ENCODE measurements around the gene ZNF22. TPM values are rescaled to one million over a fixed set of nuclear protein-coding genes. Genes with fewer than 3 reads are reported as not detected.
"Not testable (repeated sequence)": the region's sequence is repeated elsewhere in the genome, so short reads cannot be mapped to it uniquely, and the experiment has no call there.

Gene ZNF22
- total and polyA plus RNA-seq, 9 donors: 44.3 to 57.8 (median 49.9) TPM

DNA sequence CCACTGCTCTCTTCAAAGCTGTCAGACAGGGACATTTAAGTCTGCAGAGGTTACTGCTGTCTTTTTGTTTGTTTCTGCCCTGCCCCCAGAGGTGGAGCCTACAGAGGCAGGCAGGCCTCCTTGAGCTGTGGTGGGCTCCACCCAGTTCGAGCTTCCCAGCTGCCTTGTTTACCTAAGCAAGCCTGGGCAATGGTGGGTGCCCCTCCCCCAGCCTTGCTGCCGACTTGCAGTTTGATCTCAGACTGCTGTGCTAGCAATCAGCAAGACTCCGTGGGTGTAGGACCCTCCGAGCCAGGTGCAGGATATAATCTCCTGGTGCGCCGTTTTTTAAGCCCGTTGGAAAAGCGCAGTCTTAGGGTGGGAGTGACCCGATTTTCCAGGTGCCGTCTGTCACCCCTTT lies 13.8 kb downstream of the ZNF22 start:
- WGBS (ENCODE audit: insufficient coverage): no CpG with 5 or more reads among the region's 10 CpGs

GRCh38 chr10:45015590-45015989 lies 14.9 kb downstream of the ZNF22 start:
- WGBS (ENCODE audit: insufficient coverage): no CpG with 5 or more reads among the region's 2 CpGs
- no peak overlapping the region for H3K27ac ChIP-seq (ENCODE audit: low read length)
- H3K4me3 ChIP-seq (ENCODE audit: low read length): no peak overlapping the region
- H3K4me1 ChIP-seq (ENCODE audit: control insufficient read depth, insufficient read depth, low read length): no peaks in the 10 kb centered on the region
- DNase-seq: no peak
- H3K36me3 ChIP-seq (ENCODE audit: control insufficient read depth, insufficient read depth, low read length): no peaks in the 10 kb centered on the region
- H3K27me3 ChIP-seq (ENCODE audit: control insufficient read depth, insufficient read depth, low read length): no peaks in the 10 kb centered on the region
- no peaks in the 10 kb centered on the region for H3K9me3 ChIP-seq (replicated peaks; ENCODE audit: control insufficient read depth, low read depth, low read length)

More for the DNA sequence above, 13.8 kb downstream of the ZNF22 start:
- not testable (repeated sequence) for H3K4me3 ChIP-seq (ENCODE audit: low read length); H3K9me3 ChIP-seq (replicated peaks; ENCODE audit: control insufficient read depth, low read depth, low read length); H3K36me3 ChIP-seq (ENCODE audit: control insufficient read depth, insufficient read depth, low read length); H3K4me1 ChIP-seq (ENCODE audit: control insufficient read depth, insufficient read depth, low read length); H3K27me3 ChIP-seq (ENCODE audit: control insufficient read depth, insufficient read depth, low read length); H3K27ac ChIP-seq (ENCODE audit: low read length); DNase-seq

GRCh38 chr10:45023426-45023825 lies 22.7 kb downstream of the ZNF22 start:
- Histone ChIP-seq H3K27me3 (ENCODE audit: control insufficient read depth, insufficient read depth, low read length) (no peaks in the 10 kb centered on the region), H3K4me3 (ENCODE audit: low read length) (no peak overlapping the region), H3K36me3 (ENCODE audit: control insufficient read depth, insufficient read depth, low read length) (no peaks in the 10 kb centered on the region), H3K9me3 (replicated peaks; ENCODE audit: control insufficient read depth, low read depth, low read length) (no peaks in the 10 kb centered on the region), H3K27ac (ENCODE audit: low read length) (no peak overlapping the region), H3K4me1 (ENCODE audit: control insufficient read depth, insufficient read depth, low read length) (no peaks in the 10 kb centered on the region)
- no peak for DNase-seq
- 86% methylated on average over 1 of the region's 2 CpGs for WGBS (ENCODE audit: insufficient coverage)

DNA sequence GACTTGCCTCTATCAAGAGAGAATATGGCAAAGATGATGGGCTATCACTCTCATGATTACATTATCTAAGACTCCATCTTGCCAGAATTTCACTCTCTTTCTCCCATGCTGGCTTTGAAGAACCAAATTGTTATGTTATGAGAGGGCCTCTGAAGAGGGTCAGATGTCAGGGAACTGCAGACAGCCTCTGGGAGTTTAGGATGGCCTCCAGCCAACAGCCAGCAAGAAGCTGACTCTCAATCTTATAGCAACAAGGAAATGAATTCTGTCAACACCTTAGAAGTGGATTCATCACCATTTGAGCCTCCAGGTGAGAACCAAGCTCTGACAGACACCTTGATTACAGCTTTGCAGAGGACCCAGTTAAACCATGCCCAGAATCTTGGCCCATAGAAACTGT lies 33.6 kb downstream of the ZNF22 start:
- Histone ChIP-seq H3K36me3 (ENCODE audit: control insufficient read depth, insufficient read depth, low read length) (no peaks in the 10 kb centered on the region), H3K9me3 (replicated peaks; ENCODE audit: control insufficient read depth, low read depth, low read length) (peaks cover 4% of the 10 kb centered on the region)
- DNase-seq: peak; percentile 8

GRCh38 chr10:45035673-45036072 lies 35.0 kb downstream of the ZNF22 start:
- H3K4me3 ChIP-seq (ENCODE audit: low read length): no peak overlapping the region
- H3K36me3 ChIP-seq (ENCODE audit: control insufficient read depth, insufficient read depth, low read length): no peaks in the 10 kb centered on the region
- H3K27ac ChIP-seq (ENCODE audit: low read length): no peak overlapping the region
- H3K9me3 ChIP-seq (replicated peaks; ENCODE audit: control insufficient read depth, low read depth, low read length): peaks cover 4% of the 10 kb centered on the region
- no peak for DNase-seq
- H3K4me1 ChIP-seq (ENCODE audit: control insufficient read depth, insufficient read depth, low read length): no peaks in the 10 kb centered on the region
- H3K27me3 ChIP-seq (ENCODE audit: control insufficient read depth, insufficient read depth, low read length): no peaks in the 10 kb centered on the region

More for the DNA sequence above, 33.6 kb downstream of the ZNF22 start:
- Histone ChIP-seq H3K4me1 (ENCODE audit: control insufficient read depth, insufficient read depth, low read length) (no peaks in the 10 kb centered on the region), H3K27me3 (ENCODE audit: control insufficient read depth, insufficient read depth, low read length) (no peaks in the 10 kb centered on the region), H3K4me3 (ENCODE audit: low read length) (no peak overlapping the region), H3K27ac (ENCODE audit: low read length) (no peak overlapping the region)

- no peak overlapping the region for H3K4me3 ChIP-seq (ENCODE audit: low read length)
- H3K27me3 ChIP-seq (ENCODE audit: control insufficient read depth, insufficient read depth, low read length): no peaks in the 10 kb centered on the region
- no peaks in the 10 kb centered on the region for H3K9me3 ChIP-seq (replicated peaks; ENCODE audit: control insufficient read depth, low read depth, low read length)
- H3K36me3 ChIP-seq (ENCODE audit: control insufficient read depth, insufficient read depth, low read length): no peaks in the 10 kb centered on the region
- no peak overlapping the region for H3K27ac ChIP-seq (ENCODE audit: low read length)
- no peak for DNase-seq
- H3K4me1 ChIP-seq (ENCODE audit: control insufficient read depth, insufficient read depth, low read length): no peaks in the 10 kb centered on the region
Observed at GRCh38 chr10:45040921-45041542, 40.3 kb downstream of the ZNF22 start.

GRCh38 chr10:45044290-45044689 lies 43.6 kb downstream of the ZNF22 start:
- no peaks in the 10 kb centered on the region for H3K4me1 ChIP-seq (ENCODE audit: control insufficient read depth, insufficient read depth, low read length)
- no peak overlapping the region for H3K4me3 ChIP-seq (ENCODE audit: low read length)
- DNase-seq: no peak
- no peaks in the 10 kb centered on the region for H3K36me3 ChIP-seq (ENCODE audit: control insufficient read depth, insufficient read depth, low read length)
- no peaks in the 10 kb centered on the region for H3K27me3 ChIP-seq (ENCODE audit: control insufficient read depth, insufficient read depth, low read length)
- no peak overlapping the region for H3K27ac ChIP-seq (ENCODE audit: low read length)
- WGBS (ENCODE audit: insufficient coverage): 38% methylated on average over 6 of the region's 7 CpGs
- H3K9me3 ChIP-seq (replicated peaks; ENCODE audit: control insufficient read depth, low read depth, low read length): no peaks in the 10 kb centered on the region

GRCh38 chr10:45050551-45051235 lies 50.0 kb downstream of the ZNF22 start:
- no peaks in the 10 kb centered on the region for H3K4me1 ChIP-seq (ENCODE audit: control insufficient read depth, insufficient read depth, low read length)
- DNase-seq: no peak
- no peak overlapping the region for H3K4me3 ChIP-seq (ENCODE audit: low read length)
- 43% methylated on average over 1 of the region's 4 CpGs for WGBS (ENCODE audit: insufficient coverage)
- no peaks in the 10 kb centered on the region for H3K36me3 ChIP-seq (ENCODE audit: control insufficient read depth, insufficient read depth, low read length)
- H3K27ac ChIP-seq (ENCODE audit: low read length): no peak overlapping the region
- H3K27me3 ChIP-seq (ENCODE audit: control insufficient read depth, insufficient read depth, low read length): no peaks in the 10 kb centered on the region
- H3K9me3 ChIP-seq (replicated peaks; ENCODE audit: control insufficient read depth, low read depth, low read length): no peaks in the 10 kb centered on the region

DNA sequence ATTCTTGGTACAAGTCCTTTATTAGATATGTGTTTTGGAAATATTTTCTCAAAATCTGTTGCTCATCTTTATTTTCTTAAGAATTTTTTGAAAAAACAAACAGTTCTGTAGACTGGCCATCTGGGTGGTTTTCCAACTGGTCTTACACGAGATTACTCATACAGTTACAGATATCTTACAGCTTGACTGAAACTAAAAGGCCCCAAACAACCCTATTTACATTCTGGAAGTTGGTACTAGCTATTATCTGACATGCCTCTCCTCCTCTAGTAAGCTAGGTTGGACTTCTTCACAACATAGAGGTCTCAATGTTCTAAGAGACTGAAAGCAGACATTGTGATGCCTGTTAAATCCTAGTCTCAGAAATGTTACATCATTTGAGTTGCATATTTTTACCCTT lies 52.0 kb downstream of the ZNF22 start:
- no peak overlapping the region for H3K4me3 ChIP-seq (ENCODE audit: low read length)
- no peak overlapping the region for H3K27ac ChIP-seq (ENCODE audit: low read length)
- no peaks in the 10 kb centered on the region for H3K4me1 ChIP-seq (ENCODE audit: control insufficient read depth, insufficient read depth, low read length)
- H3K9me3 ChIP-seq (replicated peaks; ENCODE audit: control insufficient read depth, low read depth, low read length): no peaks in the 10 kb centered on the region
- DNase-seq: no peak
- WGBS (ENCODE audit: insufficient coverage): no CpG with 5 or more reads among the region's 1 CpG
- H3K27me3 ChIP-seq (ENCODE audit: control insufficient read depth, insufficient read depth, low read length): no peaks in the 10 kb centered on the region
- no peaks in the 10 kb centered on the region for H3K36me3 ChIP-seq (ENCODE audit: control insufficient read depth, insufficient read depth, low read length)

DNA sequence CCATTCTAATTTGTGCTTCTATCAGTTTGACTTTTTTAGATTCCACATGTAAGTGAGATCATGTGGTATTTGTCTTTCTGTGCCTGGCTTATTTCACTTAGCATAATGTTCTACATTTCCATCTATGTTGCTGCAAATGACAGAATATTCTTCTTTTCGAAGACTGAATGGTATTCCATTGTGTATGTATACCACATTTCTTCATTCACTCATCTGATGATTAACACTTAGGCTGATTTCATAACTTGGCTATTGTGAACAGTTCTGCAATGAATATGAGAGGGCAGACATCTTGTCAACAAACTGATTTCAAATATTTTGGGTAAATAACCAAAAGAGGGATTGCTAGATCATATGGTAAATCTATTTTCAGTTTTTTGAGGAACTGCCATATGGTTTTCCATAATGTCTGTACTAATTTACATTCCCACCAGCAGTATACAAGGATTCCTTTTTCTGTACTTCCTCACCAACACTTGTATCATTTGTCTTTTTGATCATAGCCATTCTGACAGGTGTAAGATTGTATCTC lies 52.9 kb downstream of the ZNF22 start:
- DNase-seq: no peak
- H3K36me3 ChIP-seq (ENCODE audit: control insufficient read depth, insufficient read depth, low read length): no peaks in the 10 kb centered on the region
- no peaks in the 10 kb centered on the region for H3K9me3 ChIP-seq (replicated peaks; ENCODE audit: control insufficient read depth, low read depth, low read length)
- H3K27ac ChIP-seq (ENCODE audit: low read length): no peak overlapping the region
- H3K27me3 ChIP-seq (ENCODE audit: control insufficient read depth, insufficient read depth, low read length): no peaks in the 10 kb centered on the region
- H3K4me1 ChIP-seq (ENCODE audit: control insufficient read depth, insufficient read depth, low read length): no peaks in the 10 kb centered on the region
- H3K4me3 ChIP-seq (ENCODE audit: low read length): no peak overlapping the region
- WGBS (ENCODE audit: insufficient coverage): no CpG with 5 or more reads among the region's 1 CpG
